SKM-1 (cell line): ENCODE measurements around the gene HENMT1.

Experiments used
- DNase-seq: peaks from one replicate; lab custom pipeline; 2025; ENCODE audit not compliant: unreplicated experiment; lab: John Stamatoyannopoulos, UW

The HENMT1 gene

GRCh38 chr1:108628665-108629064, 32.2 kb downstream of the HENMT1 start:
- DNase-seq: no peak

DNA sequence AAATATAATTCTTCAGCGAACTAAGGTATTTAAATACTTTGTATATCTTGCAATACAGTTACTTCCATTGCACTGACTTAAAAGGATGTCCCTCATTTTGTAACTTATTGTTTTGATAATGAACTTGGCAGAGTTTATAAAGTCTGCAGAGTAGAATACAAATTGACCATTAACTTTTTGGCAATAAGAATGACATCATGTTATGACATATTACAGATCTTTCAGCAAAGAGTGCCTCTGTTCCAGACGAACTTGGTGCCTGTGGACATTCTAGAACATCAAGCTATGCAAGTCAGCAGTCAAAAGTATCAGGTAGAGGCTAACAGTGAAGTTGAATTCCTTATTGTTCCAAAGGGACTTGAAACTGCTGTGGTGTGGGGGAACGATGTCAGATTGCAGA, 32.9 kb downstream of the HENMT1 start:
- no peak for DNase-seq

- no peak for DNase-seq
These were observed 33.6 kb downstream of the HENMT1 start for GRCh38 chr1:108627256-108627655.

GRCh38 chr1:108624069-108624468, 36.8 kb downstream of the HENMT1 start:
- no peak for DNase-seq

DNA sequence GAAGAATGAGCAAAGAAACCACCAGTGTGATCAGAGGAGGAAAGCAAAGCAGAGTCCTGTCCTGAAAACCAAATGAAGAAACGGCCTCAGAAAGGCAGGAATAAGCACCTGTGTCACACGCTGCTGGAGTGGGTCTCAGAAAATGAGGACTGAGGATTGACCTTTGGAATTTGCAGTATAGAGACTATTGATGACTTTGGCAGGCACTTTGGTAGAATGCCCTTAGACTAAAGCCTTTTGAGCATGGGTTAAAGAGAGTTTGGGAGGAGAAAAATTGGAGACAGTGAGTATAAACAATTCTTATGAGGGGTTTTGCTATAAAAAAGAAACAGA, 43.2 kb downstream of the HENMT1 start:
- no peak for DNase-seq

DNA sequence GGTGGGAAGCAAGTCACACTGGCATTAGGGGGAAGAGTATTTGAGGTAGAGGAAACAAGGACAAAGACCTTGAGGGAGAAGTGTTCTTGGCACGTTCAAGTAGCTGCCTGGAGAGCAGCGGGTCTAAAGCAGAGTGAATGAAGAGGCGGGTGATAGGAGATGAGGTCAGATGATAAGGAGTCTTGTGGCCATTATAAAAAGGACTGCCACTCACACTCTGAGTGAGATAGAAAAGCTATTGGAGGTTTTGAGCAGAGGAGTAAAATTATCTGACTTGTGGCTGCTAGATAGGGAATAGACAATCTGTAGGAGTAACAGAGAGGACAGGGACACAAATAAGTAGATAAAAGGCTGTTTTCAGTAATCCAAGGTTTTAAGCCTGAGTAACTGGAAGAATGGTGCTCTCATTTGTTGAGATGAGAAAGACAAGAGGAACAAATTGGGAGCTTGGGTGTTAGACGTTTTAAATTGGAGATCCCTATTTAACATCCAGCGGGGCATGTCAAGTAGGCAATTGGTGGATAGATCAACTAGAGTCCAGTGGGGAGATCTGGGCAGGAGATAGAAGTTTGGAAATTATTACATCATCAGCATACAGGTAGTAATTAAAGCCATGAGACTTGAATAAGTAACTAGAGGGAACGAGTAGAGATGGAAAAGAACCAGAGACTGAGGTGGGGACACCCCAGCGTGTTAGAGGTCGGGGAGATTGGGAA, 43.7 kb downstream of the HENMT1 start:
- DNase-seq: no peak

- no peak for DNase-seq
These were observed 45.3 kb downstream of the HENMT1 start for GRCh38 chr1:108615544-108615943.

DNA sequence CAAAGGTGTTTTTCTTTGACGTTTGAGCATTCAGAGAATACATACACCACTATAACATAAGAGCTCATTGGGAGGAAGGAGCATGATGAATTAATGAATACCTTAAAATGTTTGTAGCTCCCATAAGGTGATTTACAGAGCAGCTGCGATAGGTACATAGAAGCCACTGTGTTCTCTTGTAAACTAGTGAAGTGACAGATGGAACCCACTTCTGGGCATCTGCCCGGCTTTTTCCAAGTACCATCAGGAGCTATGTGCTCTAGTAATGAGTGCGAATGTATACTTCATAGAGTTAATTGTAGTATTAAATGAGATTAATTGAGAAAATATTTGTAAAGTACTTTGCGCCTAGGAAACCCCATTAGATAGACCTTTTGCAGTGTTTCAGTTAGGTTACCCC, 48.4 kb downstream of the HENMT1 start:
- DNase-seq: no peak

- no peak for DNase-seq
These were observed 48.9 kb downstream of the HENMT1 start for GRCh38 chr1:108611984-108612383.

- DNase-seq: no peak
These were observed 50.8 kb downstream of the HENMT1 start for GRCh38 chr1:108610073-108610472.

DNA sequence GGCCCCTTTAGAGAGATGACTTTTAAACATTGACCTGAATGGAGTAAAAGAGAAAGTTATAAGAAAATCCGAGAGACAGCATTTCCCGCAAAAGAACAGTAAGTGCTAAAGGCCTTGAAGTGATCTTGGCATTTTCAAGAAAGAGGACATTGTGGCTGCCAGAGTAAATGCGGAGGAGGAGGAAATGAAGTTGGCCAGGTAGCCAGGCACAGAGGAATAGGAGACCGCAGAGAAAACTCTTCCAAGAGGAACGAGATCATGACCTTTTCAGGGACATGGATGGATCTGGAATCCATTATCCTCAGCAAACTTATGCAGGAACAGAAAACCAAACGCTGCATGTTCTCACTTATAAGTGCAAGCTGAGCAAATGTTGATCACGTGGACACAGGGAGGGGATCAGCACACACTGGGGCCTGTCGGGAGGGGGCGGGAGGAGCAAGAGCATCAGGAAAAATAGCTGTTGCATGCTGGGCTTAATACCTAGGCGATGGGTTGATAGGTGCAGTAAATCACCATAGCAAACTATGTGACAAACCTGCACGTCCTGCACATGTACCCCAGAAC, 51.3 kb downstream of the HENMT1 start:
- no peak for DNase-seq

- no peak for DNase-seq
These were observed 54.4 kb downstream of the HENMT1 start for GRCh38 chr1:108606478-108606877.

- DNase-seq: no peak
These were observed 55.3 kb downstream of the HENMT1 start for GRCh38 chr1:108605633-108606032.

DNA sequence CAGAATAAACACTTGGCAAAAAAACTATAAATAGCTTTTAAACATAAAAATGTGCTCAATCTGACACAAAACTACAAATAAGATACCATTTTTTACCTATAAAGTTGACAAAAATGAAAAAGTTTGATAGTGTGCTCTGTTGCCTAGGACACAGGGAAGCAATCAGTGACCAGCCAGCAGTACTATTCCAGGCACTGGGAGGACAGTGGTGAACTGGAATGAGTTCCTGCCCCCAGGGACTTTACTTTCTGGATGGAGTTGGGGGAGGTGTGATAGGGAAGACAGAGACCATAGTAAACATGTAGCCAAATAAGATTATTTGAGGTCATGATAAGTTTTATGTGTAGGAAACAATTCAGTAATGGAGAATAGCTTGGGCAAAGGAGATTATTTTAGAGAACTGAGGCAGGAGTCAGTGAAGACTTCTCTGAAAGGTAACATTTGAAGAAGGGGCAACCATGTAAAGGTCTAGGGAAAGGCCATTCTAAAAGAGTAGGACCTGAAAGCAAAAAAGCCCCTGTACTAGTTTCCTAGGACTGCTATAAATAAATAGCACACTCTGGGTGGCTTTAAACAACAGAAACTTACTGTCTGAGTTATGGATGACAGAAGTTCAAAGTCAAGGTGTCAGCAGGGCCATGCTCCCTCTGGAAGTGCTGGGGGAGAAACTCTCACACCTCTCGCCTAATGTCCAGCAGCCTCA, 59.0 kb downstream of the HENMT1 start:
- no peak for DNase-seq

- DNase-seq: no peak
These were observed 60.4 kb downstream of the HENMT1 start for GRCh38 chr1:108600504-108600903.

DNA sequence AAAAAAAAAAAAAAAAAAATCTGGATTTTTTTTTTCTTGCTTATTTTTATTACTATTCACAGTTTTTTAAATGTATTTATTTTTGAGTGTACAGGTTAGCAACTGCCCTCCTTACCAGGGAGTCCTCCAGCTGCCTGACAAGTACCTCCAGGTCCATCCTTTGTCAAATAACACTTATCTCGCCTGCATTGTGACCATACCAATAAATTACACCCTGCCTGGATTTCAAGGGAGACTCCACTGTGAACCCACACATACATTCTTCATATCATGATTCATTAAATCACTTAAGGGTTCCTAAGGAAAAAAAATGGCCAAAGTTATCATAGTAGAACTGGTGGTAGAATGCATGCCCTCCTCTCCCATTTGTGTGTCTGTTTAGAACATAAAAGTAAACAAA, 62.6 kb downstream of the HENMT1 start:
- DNase-seq: no peak
